Muscle layer of colon (tissue), 2 donors: ENCODE measurements around the gene RPIA.
"Not testable (repeated sequence)": the region's sequence is repeated elsewhere in the genome, so short reads cannot be mapped to it uniquely, and the experiment has no call there.

Experiments
- H3K27ac ChIP-seq: one replicate; pipeline ENCODE4 v1.7.0; 2013; ENCODE audit warnings: low read depth, mild to moderate bottlenecking, low read length, moderate library complexity
- H3K27me3 ChIP-seq, 2 donors: one replicate each; pipeline ENCODE4 v1.7.0; 2013; ENCODE audit warnings: low read length in 2 of 2, mild to moderate bottlenecking in 2 of 2; ENCODE audit not compliant: insufficient read depth in 2 of 2, control insufficient read depth in 1 of 2
- H3K36me3 ChIP-seq: one replicate; pipeline ENCODE4 v1.7.0; 2013; ENCODE audit warnings: mild to moderate bottlenecking, low read length; ENCODE audit not compliant: insufficient read depth
- H3K4me1 ChIP-seq: one replicate; pipeline ENCODE4 v1.7.0; 2013; ENCODE audit warnings: mild to moderate bottlenecking, low read length; ENCODE audit not compliant: insufficient read depth
- H3K4me3 ChIP-seq, 2 donors: one replicate each; pipeline ENCODE4 v1.7.0; 2013; ENCODE audit warnings: low read length in 2 of 2, low read depth in 1 of 2, mild to moderate bottlenecking in 1 of 2, moderate library complexity in 1 of 2
- H3K9ac ChIP-seq: one replicate; pipeline ENCODE4 v1.7.0; 2013; ENCODE audit warnings: low read length
- H3K9me3 ChIP-seq: one replicate; pipeline ENCODE4 v1.7.0; 2013; ENCODE audit warnings: mild to moderate bottlenecking, low read length
- donor health status: abdominal sarcoma.
- donor health status: Adenocarcinoma of cecum.

The RPIA gene

DNA sequence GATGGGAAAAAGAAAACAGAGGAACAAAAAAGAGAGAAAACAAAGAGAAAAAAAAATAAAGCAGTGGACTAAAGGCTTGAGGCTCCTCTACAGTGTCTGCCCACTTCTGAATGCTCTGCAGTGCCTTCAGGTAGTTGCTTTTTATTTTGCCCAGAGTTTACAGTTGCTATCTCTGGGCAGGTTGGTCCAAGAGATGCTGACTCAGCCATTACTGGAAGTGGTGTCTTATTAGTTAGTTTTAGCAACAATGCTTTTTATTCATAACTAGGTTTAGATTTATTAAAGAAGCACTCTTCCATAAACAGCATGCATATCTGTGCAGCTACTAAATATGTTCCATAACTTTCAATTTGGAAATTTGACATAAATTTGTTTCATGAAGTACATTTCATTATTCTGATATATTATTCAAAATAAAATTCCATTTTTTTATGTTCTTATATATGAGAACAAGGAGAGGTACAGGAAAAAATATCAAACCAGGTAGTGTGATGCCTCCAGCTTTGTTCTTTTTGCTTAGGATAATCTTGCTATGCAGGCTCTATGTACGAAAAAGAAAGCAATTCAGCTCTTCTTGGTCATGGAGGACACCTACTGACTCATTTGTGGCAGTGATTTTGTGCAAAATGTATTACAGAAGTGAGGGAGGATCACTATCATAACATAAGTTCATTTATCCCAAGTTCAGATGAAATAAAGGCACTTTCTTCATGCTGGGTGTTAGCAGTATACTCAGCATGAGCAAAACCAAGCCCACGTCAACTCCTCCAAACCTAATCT is 69.5 kb downstream of the RPIA start:
- Histone ChIP-seq H3K4me3 (no peak overlapping the region), H3K9ac (no peak overlapping the region), H3K9me3 (peaks cover 5% of the 10 kb centered on the region), H3K27ac (no peak overlapping the region), H3K36me3 (no peaks in the 10 kb centered on the region), H3K27me3 (peaks cover 0 to 19% of the 10 kb centered on the region in 2 donors), H3K4me1 (no peaks in the 10 kb centered on the region)

GRCh38 chr2:88764141-88764849 is 72.8 kb downstream of the RPIA start:
- Histone ChIP-seq H3K27ac (no peak overlapping the region), H3K36me3 (no peaks in the 10 kb centered on the region), H3K9ac (no peak overlapping the region), H3K27me3 (peaks cover 0 to 19% of the 10 kb centered on the region in 2 donors), H3K4me3 (no peak overlapping the region), H3K4me1 (no peaks in the 10 kb centered on the region), H3K9me3 (peaks cover 5% of the 10 kb centered on the region)

- Histone ChIP-seq H3K4me3 (no peak overlapping the region), H3K36me3 (no peaks in the 10 kb centered on the region), H3K4me1 (no peaks in the 10 kb centered on the region), H3K27ac (no peak overlapping the region), H3K9ac (no peak overlapping the region), H3K27me3 (peaks cover 0 to 19% of the 10 kb centered on the region in 2 donors), H3K9me3 (peaks cover 5% of the 10 kb centered on the region)
Measured at GRCh38 chr2:88764850-88765153, 73.3 kb downstream of the RPIA start.

DNA sequence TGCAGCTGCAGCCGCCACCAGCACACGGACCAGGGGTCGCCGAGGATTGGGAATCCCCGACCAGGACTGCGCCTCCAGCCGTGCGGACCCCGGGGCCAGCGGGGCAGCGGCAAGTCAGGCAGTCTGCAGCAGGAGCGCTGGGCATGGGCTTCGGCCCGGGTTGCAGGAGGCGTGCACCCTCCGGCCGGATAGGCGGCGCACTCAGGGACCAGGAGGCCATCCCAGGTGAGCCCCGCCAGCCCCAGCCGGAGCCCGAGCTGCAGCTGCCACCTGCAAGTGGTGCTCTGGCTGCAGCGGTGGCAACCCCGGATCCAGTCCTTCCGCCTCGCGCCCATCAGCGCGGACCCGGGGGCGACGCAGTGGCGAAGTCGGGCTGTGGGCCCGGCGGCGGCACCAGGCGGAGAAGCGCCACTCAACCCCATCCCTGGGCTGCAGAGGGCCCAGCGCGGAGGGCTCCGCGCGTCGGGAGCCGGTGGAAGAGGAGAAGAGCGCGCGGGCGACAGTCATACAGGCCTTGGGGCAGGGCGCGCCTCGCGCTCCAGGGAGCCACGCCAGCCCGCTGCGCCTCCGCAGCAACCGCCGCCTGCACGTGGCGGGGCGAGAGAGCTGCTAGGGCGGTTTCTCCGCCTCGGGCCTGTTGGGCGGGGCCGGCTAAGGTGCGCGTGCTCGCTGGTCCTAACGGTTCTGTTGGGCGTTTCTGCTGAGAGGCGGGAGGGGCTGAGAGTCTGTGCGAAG is 73.8 kb downstream of the RPIA start:
- Histone ChIP-seq H3K9ac (no peak overlapping the region), H3K9me3 (peaks cover 5% of the 10 kb centered on the region), H3K27me3 (peaks cover 0 to 19% of the 10 kb centered on the region in 2 donors), H3K4me1 (no peaks in the 10 kb centered on the region), H3K27ac (no peak overlapping the region), H3K4me3 (no peak overlapping the region), H3K36me3 (no peaks in the 10 kb centered on the region)

DNA sequence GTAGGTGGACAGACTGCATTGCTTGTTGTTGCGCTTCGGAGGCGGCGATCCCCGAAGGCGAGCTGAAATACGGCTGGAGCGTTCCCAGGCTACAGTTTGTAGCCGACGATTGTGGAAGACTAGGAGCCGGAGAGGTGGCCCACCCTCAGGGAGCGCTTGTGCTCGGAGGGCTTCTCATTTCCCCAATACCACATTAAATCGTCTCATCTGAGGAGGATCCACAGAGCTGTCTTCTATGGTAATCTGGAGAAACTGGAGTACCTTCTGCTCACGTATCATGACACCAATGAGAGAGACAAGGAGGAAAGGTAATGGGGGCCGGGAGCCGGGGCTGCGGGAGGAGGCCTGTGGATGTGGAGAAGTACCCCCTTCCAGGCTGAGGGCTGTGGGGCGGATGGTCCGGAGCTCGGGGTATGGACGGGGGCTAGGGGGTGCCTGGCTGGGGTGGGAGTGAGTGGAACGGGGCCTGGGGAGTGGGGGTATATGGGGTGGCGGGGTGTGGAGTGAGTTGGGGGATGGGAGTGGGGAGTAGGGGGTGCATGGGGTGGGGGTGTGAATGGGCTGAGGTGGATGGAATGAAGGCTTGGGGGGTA is 74.5 kb downstream of the RPIA start:
- H3K4me3 ChIP-seq, H3K4me1 ChIP-seq, H3K9me3 ChIP-seq, H3K27ac ChIP-seq, H3K36me3 ChIP-seq, H3K9ac ChIP-seq: not testable (repeated sequence)
- peaks cover 0 to 19% of the 10 kb centered on the region in 2 donors for H3K27me3 ChIP-seq

DNA sequence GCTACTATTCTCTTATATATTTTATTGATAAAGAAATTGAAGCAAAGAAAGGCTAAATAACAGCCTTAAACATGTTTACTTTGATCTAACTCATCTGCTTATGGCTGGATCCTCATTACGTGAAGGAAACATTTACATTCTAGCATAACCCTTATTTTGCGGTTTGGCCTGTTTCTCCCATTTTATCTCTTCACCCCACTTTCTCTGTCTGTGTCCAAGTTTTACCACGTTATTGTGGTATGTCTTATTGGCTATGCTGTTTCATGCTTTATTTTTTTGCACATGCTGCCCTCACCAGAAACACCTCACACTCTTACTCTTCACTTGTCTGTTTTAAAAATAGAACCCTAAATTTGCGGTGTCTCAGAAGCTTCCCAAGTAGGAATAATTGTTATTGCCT is 78.5 kb downstream of the RPIA start:
- Histone ChIP-seq H3K4me3 (no peak overlapping the region), H3K4me1 (no peaks in the 10 kb centered on the region), H3K36me3 (no peaks in the 10 kb centered on the region), H3K27me3 (peaks cover 0 to 7% of the 10 kb centered on the region in 2 donors), H3K27ac (no peak overlapping the region), H3K9me3 (no peaks in the 10 kb centered on the region), H3K9ac (no peak overlapping the region)

DNA sequence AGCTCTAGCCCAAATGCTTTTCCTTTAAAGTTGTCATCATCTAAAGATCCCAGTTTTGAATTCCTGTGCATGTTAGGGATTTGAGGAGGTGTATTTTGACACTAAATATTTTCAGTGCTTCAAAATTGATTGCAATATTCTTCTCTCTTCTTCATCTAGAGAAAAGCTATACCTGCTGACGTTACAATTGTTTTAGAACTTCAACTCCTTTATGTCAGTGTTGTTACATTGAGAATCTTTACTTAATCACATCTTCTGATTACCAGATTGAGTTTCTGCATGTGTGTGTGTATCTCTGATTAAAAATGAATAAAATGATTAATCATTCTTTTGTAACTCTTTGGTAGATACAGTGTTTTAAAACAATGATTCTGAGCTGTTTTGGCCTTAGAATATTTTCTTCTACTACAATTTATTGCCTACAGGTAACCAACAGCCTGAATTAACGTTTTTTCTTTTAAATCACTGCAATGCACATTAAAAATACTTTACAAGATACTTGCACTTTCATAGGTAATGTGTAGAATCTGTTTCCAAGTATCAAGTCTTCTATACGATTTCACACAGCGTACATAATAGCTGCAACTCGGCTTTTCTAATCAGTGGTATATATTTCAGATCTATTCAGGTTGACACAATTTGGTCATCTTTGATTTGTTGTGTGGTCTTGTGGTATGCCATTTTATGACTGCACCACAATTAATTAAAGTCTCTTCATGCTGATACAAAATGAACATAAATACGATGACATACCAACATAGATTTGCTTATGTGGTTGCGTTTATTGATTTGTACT is 82.0 kb downstream of the RPIA start:
- H3K4me1 ChIP-seq, H3K27me3 ChIP-seq, H3K9ac ChIP-seq, H3K4me3 ChIP-seq, H3K36me3 ChIP-seq, H3K27ac ChIP-seq, H3K9me3 ChIP-seq: not testable (repeated sequence)

DNA sequence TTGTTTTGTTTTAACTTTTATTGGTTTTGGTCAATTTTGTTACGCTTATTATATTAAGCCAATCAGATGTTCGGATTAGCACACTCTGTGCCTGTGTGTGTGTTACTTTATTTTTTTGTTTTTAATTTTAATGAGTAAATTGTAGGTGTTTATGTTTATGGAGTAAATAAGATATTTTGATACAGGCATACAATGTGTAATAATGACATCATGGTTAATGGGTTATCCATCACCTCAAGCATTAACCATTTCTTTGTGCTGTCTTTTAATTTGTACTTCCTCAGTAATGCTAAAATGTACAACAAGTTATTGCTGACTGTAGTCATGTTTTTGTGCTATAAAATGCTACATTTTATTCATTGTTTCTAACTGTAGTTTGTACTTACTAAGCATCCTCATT is 97.7 kb downstream of the RPIA start:
- H3K4me1 ChIP-seq, H3K4me3 ChIP-seq, H3K27me3 ChIP-seq, H3K27ac ChIP-seq, H3K9me3 ChIP-seq, H3K36me3 ChIP-seq, H3K9ac ChIP-seq: not testable (repeated sequence)

GRCh38 chr2:88795932-88796331 is 104.5 kb downstream of the RPIA start:
- H3K27me3 ChIP-seq, H3K36me3 ChIP-seq, H3K4me1 ChIP-seq, H3K9me3 ChIP-seq, H3K9ac ChIP-seq, H3K4me3 ChIP-seq, H3K27ac ChIP-seq: not testable (repeated sequence)

GRCh38 chr2:88796523-88796922 is 105.0 kb downstream of the RPIA start:
- not testable (repeated sequence) for H3K27ac ChIP-seq, H3K9me3 ChIP-seq

GRCh38 chr2:88797164-88797563 is 105.7 kb downstream of the RPIA start:
- not testable (repeated sequence) for H3K27ac ChIP-seq, H3K9me3 ChIP-seq, H3K4me3 ChIP-seq, H3K4me1 ChIP-seq, H3K9ac ChIP-seq, H3K36me3 ChIP-seq, H3K27me3 ChIP-seq

More at GRCh38 chr2:88796523-88796922, 105.0 kb downstream of the RPIA start:
- H3K9ac ChIP-seq, H3K4me3 ChIP-seq, H3K27me3 ChIP-seq, H3K4me1 ChIP-seq, H3K36me3 ChIP-seq: not testable (repeated sequence)
